Measurements from ENCODE around the gene ACAD11.

DNA sequence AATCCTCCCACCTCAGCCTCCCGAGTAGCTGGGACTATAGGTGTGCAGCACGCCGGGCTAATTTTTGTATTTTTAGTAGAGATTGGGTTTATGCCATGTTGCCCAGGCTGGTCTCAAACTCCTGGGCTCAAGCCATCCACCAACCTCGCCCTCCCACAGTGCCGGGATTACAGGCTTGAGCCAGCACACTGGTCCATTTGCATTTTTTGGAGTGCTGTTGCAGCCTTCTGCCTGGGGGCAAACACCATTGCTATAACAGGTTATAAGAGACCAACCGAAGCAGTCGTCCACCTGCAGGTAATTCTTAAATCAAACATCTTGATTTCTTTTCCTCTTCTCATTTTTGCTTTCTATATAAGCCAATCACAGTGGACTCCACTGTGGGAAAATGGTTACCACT, 34.8 kb downstream of the ACAD11 start:
- TF ChIP-seq, protein P1, sequence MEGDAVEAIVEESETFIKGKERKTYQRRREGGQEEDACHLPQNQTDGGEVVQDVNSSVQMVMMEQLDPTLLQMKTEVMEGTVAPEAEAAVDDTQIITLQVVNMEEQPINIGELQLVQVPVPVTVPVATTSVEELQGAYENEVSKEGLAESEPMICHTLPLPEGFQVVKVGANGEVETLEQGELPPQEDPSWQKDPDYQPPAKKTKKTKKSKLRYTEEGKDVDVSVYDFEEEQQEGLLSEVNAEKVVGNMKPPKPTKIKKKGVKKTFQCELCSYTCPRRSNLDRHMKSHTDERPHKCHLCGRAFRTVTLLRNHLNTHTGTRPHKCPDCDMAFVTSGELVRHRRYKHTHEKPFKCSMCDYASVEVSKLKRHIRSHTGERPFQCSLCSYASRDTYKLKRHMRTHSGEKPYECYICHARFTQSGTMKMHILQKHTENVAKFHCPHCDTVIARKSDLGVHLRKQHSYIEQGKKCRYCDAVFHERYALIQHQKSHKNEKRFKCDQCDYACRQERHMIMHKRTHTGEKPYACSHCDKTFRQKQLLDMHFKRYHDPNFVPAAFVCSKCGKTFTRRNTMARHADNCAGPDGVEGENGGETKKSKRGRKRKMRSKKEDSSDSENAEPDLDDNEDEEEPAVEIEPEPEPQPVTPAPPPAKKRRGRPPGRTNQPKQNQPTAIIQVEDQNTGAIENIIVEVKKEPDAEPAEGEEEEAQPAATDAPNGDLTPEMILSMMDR (conservative IDR thresholded peaks at IDR 0.05; ENCODE audit: low read length), result no peak
- TF ChIP-seq EZH2phosphoT487 (IDR thresholded peaks at IDR 0.05; ENCODE audit: borderline replicate concordance, low read depth, low read length), result no peak

Data from OCI-LY7 (cell line).